ENCODE data around the gene SPATA3. TPM values are rescaled to one million over a fixed set of nuclear protein-coding genes. Genes with fewer than 3 reads are reported as not detected.

Gene SPATA3
- total RNA-seq, 4 donors from 2014 or later, result not detected

DNA sequence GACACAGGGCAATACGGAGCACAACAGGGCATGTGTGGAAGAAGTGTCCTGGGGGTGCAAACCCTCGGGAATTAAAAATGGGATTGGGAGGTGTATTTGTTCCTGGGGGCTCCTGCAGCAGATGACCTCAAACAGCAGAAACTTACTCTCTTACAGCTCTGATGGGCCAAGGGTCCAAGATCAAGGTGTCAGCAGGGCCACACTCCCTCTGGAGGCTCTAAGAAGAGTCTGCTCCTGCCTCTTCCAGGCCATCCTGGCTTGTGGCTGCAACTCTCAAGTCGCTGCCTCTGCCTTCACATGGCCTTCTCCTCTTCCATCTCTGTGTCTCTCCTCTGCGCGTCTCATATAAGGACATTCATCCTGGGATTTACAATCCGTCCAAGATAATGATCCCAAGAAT lies 12.4 kb upstream of the SPATA3 start:
- Histone ChIP-seq H3K4me1 (peaks cover 4 to 10% (median 5%) of the 10 kb centered on the region in 3 donors), H3K27me3 (peaks cover 0 to 11% (median 0%) of the 10 kb centered on the region in 4 donors), H3K9me3 (no peaks in the 10 kb centered on the region), H3K36me3 (no peaks in the 10 kb centered on the region), H3K4me3 (no peak overlapping the region), H3K27ac (no peak overlapping the region)
- no peak for DNase-seq
- 89 to 92% methylated on average over 6 of the region's 6 CpGs for WGBS, 2 donors
- intact Hi-C loops (cut with DNase I), result no loop called here
- TF ChIP-seq CTCF (IDR thresholded peaks at IDR 0.05), result no peak
- no peak for TF ChIP-seq POLR2A (IDR thresholded peaks at IDR 0.05)

- no peak for TF ChIP-seq CTCF (IDR thresholded peaks at IDR 0.05)
- no peak for TF ChIP-seq POLR2A (IDR thresholded peaks at IDR 0.05)
- WGBS, 2 donors, result 69 to 81% methylated on average over 12 to 13 of the region's 13 CpGs
- Histone ChIP-seq H3K9me3 (no peaks in the 10 kb centered on the region), H3K4me1 (peaks cover 4 to 10% (median 5%) of the 10 kb centered on the region in 3 donors), H3K27ac (no peak overlapping the region), H3K27me3 (peaks cover 0 to 12% (median 0%) of the 10 kb centered on the region in 4 donors), H3K4me3 (no peak overlapping the region), H3K36me3 (no peaks in the 10 kb centered on the region)
- no peak for DNase-seq
- intact Hi-C loops (cut with DNase I), result loop anchor here (5.0 kb wide), 3 partner anchors 82 to 157 kb away; no protein-coding TSS in a partner anchor
Observed at GRCh38 chr2:230984393-230985220, 11.3 kb upstream of the SPATA3 start.

DNA sequence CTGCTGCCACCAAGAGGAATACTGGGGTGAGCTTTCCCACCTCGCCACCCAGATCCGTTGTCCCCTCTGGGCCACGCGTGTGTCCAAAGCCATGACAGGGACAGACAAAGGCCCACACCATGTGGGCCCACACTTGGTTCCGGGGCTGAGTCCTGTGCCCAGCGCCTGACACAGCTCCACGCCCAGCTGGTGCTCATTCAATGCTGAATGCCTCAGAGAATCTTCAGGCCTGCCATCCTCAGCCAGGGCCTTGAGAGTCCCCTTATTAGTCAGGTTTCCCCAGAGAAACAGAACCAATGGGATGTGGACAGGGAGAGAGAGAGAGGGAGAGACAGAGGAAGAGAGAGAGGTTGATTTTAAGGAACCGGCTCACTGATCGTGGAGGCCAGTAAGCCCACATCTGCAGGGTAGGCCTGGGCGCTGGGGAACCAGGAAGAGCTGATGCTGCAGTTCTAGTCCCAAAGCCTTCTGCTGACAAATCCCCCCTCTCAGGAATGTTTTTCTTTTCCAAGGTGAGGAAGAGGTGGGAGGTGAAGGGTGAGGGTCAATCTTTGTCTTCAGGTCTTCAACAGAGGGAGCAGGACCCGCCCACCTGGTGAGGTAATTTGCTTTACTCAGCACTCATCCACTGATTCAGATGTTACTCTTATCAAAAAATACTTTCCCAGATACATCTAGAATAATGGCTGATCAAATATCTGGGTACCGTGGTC lies 10.2 kb upstream of the SPATA3 start:
- peaks cover 4 to 10% (median 5%) of the 10 kb centered on the region in 3 donors for H3K4me1 ChIP-seq
- H3K27ac ChIP-seq, result no peak overlapping the region
- 89 to 92% methylated on average over 8 to 9 of the region's 12 CpGs for WGBS, 2 donors
- no peak overlapping the region for H3K4me3 ChIP-seq
- TF ChIP-seq POLR2A (IDR thresholded peaks at IDR 0.05) (no peak), CTCF (IDR thresholded peaks at IDR 0.05) (no peak)
- no peaks in the 10 kb centered on the region for H3K36me3 ChIP-seq
- H3K27me3 ChIP-seq, result peaks cover 0 to 23% (median 0%) of the 10 kb centered on the region in 4 donors
- DNase-seq, result no peak
- H3K9me3 ChIP-seq, result no peaks in the 10 kb centered on the region
- intact Hi-C loops (cut with DNase I), result loop anchor here (5.0 kb wide), 3 partner anchors 83 to 158 kb away; no protein-coding TSS in a partner anchor

- TF ChIP-seq CTCF (IDR thresholded peaks at IDR 0.05), result no peak
- no peak for TF ChIP-seq POLR2A (IDR thresholded peaks at IDR 0.05)
- no peak for DNase-seq
- Histone ChIP-seq H3K4me1 (peaks cover 4 to 10% (median 5%) of the 10 kb centered on the region in 3 donors), H3K9me3 (no peaks in the 10 kb centered on the region), H3K27ac (no peak overlapping the region), H3K36me3 (no peaks in the 10 kb centered on the region), H3K4me3 (peak overlapping the region; percentile 17 to 63 (median 39)), H3K27me3 (peaks cover 0 to 33% (median 0%) of the 10 kb centered on the region in 4 donors)
- 54% methylated on average over 11 of the region's 15 CpGs; no CpG with 5 or more reads in 1 of the 2 donors for WGBS, 2 donors
- intact Hi-C loops (cut with DNase I), result loop anchor here (5.0 kb wide), 3 partner anchors 84 to 159 kb away; no protein-coding TSS in a partner anchor
Observed at GRCh38 chr2:230986520-230987136, 9.3 kb upstream of the SPATA3 start.
